Mononuclear cell (primary cell): ENCODE results near the gene SIDT1. TPM values are rescaled to one million over a fixed set of nuclear protein-coding genes. Genes with fewer than 3 reads are reported as not detected.

Experiments
- H3K27me3 ChIP-seq: 2 replicates; pipeline ENCODE4 v1.6.0; 2011; ENCODE audit warnings: low read length, control low read depth; ENCODE audit not compliant: insufficient read depth
- H3K4me1 ChIP-seq: 2 replicates; pipeline ENCODE4 v1.5.1; 2011; ENCODE audit warnings: mild to moderate bottlenecking, low read length, control low read depth; ENCODE audit not compliant: insufficient read depth
- H3K4me3 ChIP-seq: 2 replicates; pipeline ENCODE4 v1.5.1; 2011; ENCODE audit warnings: mild to moderate bottlenecking, low read length, moderate library complexity
- H3K9me3 ChIP-seq: 2 replicates; pipeline ENCODE4 v1.5.1; 2011; ENCODE audit warnings: low read depth, mild to moderate bottlenecking, control low read depth, low read length
- total RNA-seq: library from RNA; depleted of rRNA; stranded (reverse); fragments of >200 nt; gene quantifications from one replicate; pipeline ENCODE4 v1.2.3, GENCODE V29; 2012

SIDT1 gene
- total RNA-seq, 1 donor, result 38.5 TPM

GRCh38 chr3:113597596-113598354, 65.4 kb downstream of the SIDT1 start:
- Histone ChIP-seq H3K4me3 (no peak overlapping the region), H3K9me3 (no peaks in the 10 kb centered on the region), H3K4me1 (no peaks in the 10 kb centered on the region), H3K27me3 (no peaks in the 10 kb centered on the region)

DNA sequence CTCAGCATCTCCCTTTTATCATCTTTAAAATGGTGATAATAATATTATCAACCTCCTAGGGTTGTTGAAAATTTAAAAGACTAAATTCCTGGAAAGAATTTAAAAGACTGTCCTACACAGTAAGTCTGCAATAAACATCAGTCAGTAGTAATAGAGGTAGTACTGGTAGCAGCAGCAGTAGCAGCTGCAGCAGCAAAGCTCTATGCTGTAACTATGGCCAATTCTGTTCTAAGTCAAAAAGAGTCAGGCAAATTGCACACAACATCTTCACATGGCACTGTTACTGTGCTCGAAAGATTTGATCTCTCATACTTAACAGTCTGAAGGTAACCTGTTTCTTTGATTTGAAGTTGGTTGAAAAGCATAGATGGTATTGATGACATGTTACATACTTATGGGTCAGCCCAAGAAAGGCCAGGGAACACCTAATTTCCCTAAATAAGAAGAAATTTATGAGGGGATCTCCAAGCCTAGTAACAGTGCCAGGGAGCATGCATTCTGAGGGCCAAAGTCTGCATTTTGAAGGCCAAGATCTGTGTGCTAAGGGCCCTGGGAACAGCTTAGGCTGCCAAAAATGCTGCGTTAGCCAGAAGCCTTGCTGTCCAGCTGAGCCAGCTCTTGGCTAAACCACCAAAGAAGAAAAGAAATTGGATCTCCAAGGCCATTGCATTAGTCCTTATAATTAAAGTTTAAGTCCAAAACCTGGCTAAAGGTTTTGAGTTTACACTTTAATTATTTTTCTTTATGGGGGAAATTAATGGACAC, 68.2 kb downstream of the SIDT1 start:
- Histone ChIP-seq H3K4me1 (peaks cover 2% of the 10 kb centered on the region), H3K9me3 (no peaks in the 10 kb centered on the region)

GRCh38 chr3:113601240-113601639, 68.9 kb downstream of the SIDT1 start:
- no peak overlapping the region for H3K4me3 ChIP-seq
- peaks cover 8% of the 10 kb centered on the region for H3K4me1 ChIP-seq
- no peaks in the 10 kb centered on the region for H3K9me3 ChIP-seq
- H3K27me3 ChIP-seq, result no peaks in the 10 kb centered on the region

More for the DNA sequence above, 68.2 kb downstream of the SIDT1 start:
- Histone ChIP-seq H3K27me3 (no peaks in the 10 kb centered on the region), H3K4me3 (no peak overlapping the region)

- peaks cover 19% of the 10 kb centered on the region for H3K4me1 ChIP-seq
- H3K27me3 ChIP-seq, result no peaks in the 10 kb centered on the region
- H3K9me3 ChIP-seq, result no peaks in the 10 kb centered on the region
- no peak overlapping the region for H3K4me3 ChIP-seq
Measured at GRCh38 chr3:113602256-113602655, 69.9 kb downstream of the SIDT1 start.

GRCh38 chr3:113602836-113603235, 70.5 kb downstream of the SIDT1 start:
- peaks cover 22% of the 10 kb centered on the region for H3K4me1 ChIP-seq
- no peak overlapping the region for H3K4me3 ChIP-seq
- H3K9me3 ChIP-seq, result no peaks in the 10 kb centered on the region
- no peaks in the 10 kb centered on the region for H3K27me3 ChIP-seq

DNA sequence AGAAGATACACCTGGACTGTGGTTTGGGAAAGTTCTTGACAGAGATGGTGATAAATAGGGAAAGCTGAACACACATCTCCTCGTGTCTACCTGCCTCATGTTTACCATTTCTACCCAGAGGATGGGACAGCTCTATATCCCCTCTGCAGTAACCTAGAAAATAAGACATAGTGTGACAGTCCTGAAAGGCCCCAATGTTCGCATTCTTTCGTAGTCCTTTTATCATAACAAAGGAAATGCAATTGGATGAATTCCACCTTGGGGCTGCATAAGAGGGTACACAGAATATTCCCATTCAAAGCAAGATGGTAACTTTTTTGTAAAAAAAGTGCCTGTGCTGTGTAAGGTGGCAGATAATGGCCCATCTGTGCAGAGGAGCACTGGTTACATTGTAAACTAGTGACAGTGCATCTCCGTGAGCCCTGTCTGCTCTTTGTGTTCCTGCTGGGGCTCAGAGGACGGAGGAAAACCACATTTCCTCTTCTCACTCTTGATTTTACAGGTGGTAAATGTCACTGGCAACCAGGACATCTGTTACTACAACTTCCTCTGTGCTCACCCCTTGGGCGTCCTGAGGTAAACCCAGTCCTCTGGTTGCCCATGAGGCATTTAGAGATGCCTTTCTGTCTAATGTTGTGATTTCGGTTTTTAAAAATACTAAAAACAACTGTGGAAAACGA, 74.3 kb downstream of the SIDT1 start:
- H3K9me3 ChIP-seq, result no peaks in the 10 kb centered on the region
- H3K4me1 ChIP-seq, result peaks cover 22% of the 10 kb centered on the region
- H3K4me3 ChIP-seq, result no peak overlapping the region
- H3K27me3 ChIP-seq, result no peaks in the 10 kb centered on the region

GRCh38 chr3:113607219-113607596, 74.9 kb downstream of the SIDT1 start:
- H3K9me3 ChIP-seq, result no peaks in the 10 kb centered on the region

DNA sequence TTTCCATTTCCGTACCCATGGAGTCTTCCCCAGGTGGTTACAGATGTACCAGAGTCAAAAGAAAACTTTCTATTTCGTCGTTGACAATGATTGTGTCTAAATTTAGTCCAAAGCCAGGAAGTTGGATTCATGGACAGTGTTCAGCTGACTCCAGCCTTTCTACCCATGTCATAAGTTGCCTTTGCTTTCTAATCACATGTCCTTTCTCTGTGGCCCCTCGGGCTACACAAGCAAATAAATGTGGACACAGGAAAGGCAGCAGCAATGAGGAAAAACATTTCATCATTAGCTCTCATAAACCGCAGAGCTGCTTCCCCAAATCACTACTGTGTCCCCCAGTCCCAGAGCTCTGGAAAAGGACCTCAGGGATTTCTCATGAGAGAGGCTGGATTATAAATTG, 82.0 kb downstream of the SIDT1 start:
- H3K4me1 ChIP-seq, result peaks cover 15% of the 10 kb centered on the region
- no peak overlapping the region for H3K4me3 ChIP-seq
- H3K9me3 ChIP-seq, result no peaks in the 10 kb centered on the region
- no peaks in the 10 kb centered on the region for H3K27me3 ChIP-seq

More at GRCh38 chr3:113607219-113607596, 74.9 kb downstream of the SIDT1 start:
- Histone ChIP-seq H3K4me3 (no peak overlapping the region), H3K4me1 (peaks cover 22% of the 10 kb centered on the region), H3K27me3 (no peaks in the 10 kb centered on the region)

GRCh38 chr3:113615976-113616375, 83.6 kb downstream of the SIDT1 start:
- Histone ChIP-seq H3K4me1 (peaks cover 22% of the 10 kb centered on the region), H3K4me3 (no peak overlapping the region), H3K27me3 (no peaks in the 10 kb centered on the region), H3K9me3 (no peaks in the 10 kb centered on the region)

GRCh38 chr3:113617726-113618125, 85.4 kb downstream of the SIDT1 start:
- Histone ChIP-seq H3K9me3 (no peaks in the 10 kb centered on the region), H3K27me3 (no peaks in the 10 kb centered on the region), H3K4me3 (no peak overlapping the region), H3K4me1 (peaks cover 22% of the 10 kb centered on the region)

- Histone ChIP-seq H3K4me3 (no peak overlapping the region), H3K9me3 (no peaks in the 10 kb centered on the region), H3K27me3 (no peaks in the 10 kb centered on the region), H3K4me1 (peaks cover 9% of the 10 kb centered on the region)
Measured at GRCh38 chr3:113620091-113620490, 87.7 kb downstream of the SIDT1 start.

DNA sequence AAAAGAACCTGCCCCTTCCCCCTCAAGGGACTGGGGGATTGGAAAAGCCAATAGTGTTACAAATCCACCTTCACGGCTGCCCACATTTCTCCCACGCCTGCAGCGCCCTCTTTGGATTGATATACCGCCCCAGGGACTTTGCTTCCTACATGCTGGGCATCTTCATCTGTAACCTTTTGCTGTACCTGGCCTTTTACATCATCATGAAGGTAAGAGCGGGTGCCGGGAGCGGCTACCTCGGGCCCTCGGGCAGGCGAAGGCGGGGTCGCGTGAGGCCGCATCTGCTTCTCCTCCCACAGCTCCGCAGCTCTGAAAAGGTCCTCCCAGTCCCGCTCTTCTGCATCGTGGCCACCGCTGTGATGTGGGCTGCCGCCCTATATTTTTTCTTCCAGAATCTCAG, 91.0 kb downstream of the SIDT1 start:
- H3K9me3 ChIP-seq, result no peaks in the 10 kb centered on the region
- H3K4me1 ChIP-seq, result peaks cover 31% of the 10 kb centered on the region
- H3K4me3 ChIP-seq, result no peak overlapping the region
- H3K27me3 ChIP-seq, result no peaks in the 10 kb centered on the region

DNA sequence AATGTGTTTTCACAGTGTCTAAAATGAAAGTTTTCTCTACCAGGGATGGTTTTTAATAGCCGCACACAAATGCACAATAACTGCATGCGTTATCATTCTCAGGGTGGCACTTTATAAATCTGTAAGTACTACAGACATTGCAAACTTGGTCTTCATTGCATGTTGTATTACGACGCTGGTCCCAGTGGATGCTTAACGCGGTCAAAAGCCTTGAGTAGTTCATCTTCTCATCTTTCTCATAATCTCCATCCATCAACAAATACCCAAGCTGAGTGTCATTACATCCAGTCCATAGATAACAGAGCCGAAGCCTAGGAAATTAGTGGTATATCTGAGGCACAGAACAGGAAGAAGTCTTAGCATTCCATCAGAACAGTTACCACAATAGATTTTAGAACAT, 91.5 kb downstream of the SIDT1 start:
- Histone ChIP-seq H3K9me3 (no peaks in the 10 kb centered on the region), H3K4me3 (no peak overlapping the region), H3K27me3 (no peaks in the 10 kb centered on the region), H3K4me1 (peaks cover 31% of the 10 kb centered on the region)

DNA sequence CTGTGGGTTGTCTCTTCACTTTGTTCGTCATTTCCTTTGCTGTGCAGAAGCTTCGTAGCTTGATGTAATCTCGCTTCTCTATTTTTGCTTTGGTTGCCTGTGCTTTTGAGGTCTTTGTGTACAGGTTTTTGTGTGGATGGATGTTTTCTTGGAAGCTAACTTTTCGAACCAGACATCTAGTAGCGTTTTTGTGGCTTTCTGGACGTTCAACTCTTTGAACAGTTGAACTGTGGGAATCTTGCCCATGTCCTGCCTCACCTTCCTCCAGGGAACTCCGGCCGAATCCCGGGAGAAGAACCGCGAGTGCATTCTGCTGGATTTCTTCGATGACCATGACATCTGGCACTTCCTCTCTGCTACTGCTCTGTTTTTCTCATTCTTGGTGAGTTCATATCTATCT, 93.5 kb downstream of the SIDT1 start:
- Histone ChIP-seq H3K4me3 (peak overlapping the region; percentile 31), H3K9me3 (no peaks in the 10 kb centered on the region), H3K4me1 (peaks cover 28% of the 10 kb centered on the region), H3K27me3 (no peaks in the 10 kb centered on the region)
